ENCODE measurements around the gene COL20A1. TPM values are rescaled to one million over a fixed set of nuclear protein-coding genes. Genes with fewer than 3 reads are reported as not detected.

Gene COL20A1
- total RNA-seq, 4 donors from 2014 or later: 0.20 to 0.44 TPM; not detected in 2

- peak overlapping the region in 1 of 4 donors; percentile 86 for H3K27ac ChIP-seq
- H3K4me1 ChIP-seq: peaks cover 0 to 43% (median 21%) of the 10 kb centered on the region in 4 donors
- TF ChIP-seq POLR2A (IDR thresholded peaks at IDR 0.05) (no peak), CTCF (IDR thresholded peaks at IDR 0.05) (no peak), EP300 (IDR thresholded peaks at IDR 0.05) (no peak)
- DNase-seq (ENCODE audit: low spot score in 2 of 2): no peak
- H3K27me3 ChIP-seq: no peaks in the 10 kb centered on the region
- WGBS, 2 donors: 25 to 36% methylated on average over 19 to 20 of the region's 20 CpGs
- peaks cover 0 to 35% (median 11%) of the 10 kb centered on the region in 3 donors for H3K36me3 ChIP-seq
- no peaks in the 10 kb centered on the region for H3K9me3 ChIP-seq
- H3K4me3 ChIP-seq: peak overlapping the region; percentile 73 to 96 (median 86)
Observed at GRCh38 chr20:63273635-63274380, 19.2 kb upstream of the COL20A1 start.

GRCh38 chr20:63274381-63275228, 18.4 kb upstream of the COL20A1 start:
- TF ChIP-seq CTCF (IDR thresholded peaks at IDR 0.05): no peak
- no peak for TF ChIP-seq EP300 (IDR thresholded peaks at IDR 0.05)
- no peak for TF ChIP-seq POLR2A (IDR thresholded peaks at IDR 0.05)
- H3K36me3 ChIP-seq: peaks cover 0 to 43% (median 11%) of the 10 kb centered on the region in 3 donors
- peak overlapping the region in 1 of 4 donors; percentile 96 for H3K4me3 ChIP-seq
- no peaks in the 10 kb centered on the region for H3K27me3 ChIP-seq
- WGBS, 2 donors: 65% methylated on average over 17 of the region's 17 CpGs
- DNase-seq (ENCODE audit: low spot score in 2 of 2): no peak
- H3K27ac ChIP-seq: no peak overlapping the region
- no peaks in the 10 kb centered on the region for H3K9me3 ChIP-seq
- H3K4me1 ChIP-seq: peaks cover 0 to 36% (median 21%) of the 10 kb centered on the region in 4 donors

GRCh38 chr20:63275825-63276224, 17.2 kb upstream of the COL20A1 start:
- no peak for TF ChIP-seq EP300 (IDR thresholded peaks at IDR 0.05)
- TF ChIP-seq POLR2A (IDR thresholded peaks at IDR 0.05): no peak
- no peak for TF ChIP-seq CTCF (IDR thresholded peaks at IDR 0.05)
- Histone ChIP-seq H3K9me3 (no peaks in the 10 kb centered on the region), H3K27ac (no peak overlapping the region), H3K4me1 (peaks cover 0 to 36% (median 21%) of the 10 kb centered on the region in 4 donors), H3K36me3 (peaks cover 0 to 55% (median 11%) of the 10 kb centered on the region in 3 donors), H3K27me3 (no peaks in the 10 kb centered on the region), H3K4me3 (no peak overlapping the region)
- DNase-seq (ENCODE audit: low spot score in 2 of 2): no peak
- WGBS, 2 donors: 87 to 94% methylated on average over 7 to 18 of the region's 18 CpGs

- no peaks in the 10 kb centered on the region for H3K9me3 ChIP-seq
- H3K27ac ChIP-seq: no peak overlapping the region
- no peaks in the 10 kb centered on the region for H3K27me3 ChIP-seq
- peaks cover 0 to 66% (median 11%) of the 10 kb centered on the region in 3 donors for H3K36me3 ChIP-seq
- H3K4me1 ChIP-seq: peaks cover 0 to 30% (median 17%) of the 10 kb centered on the region in 4 donors
- 87 to 89% methylated on average over 20 of the region's 20 CpGs for WGBS, 2 donors
- no peak for DNase-seq (ENCODE audit: low spot score in 2 of 2)
- no peak for TF ChIP-seq CTCF (IDR thresholded peaks at IDR 0.05)
- no peak for TF ChIP-seq EP300 (IDR thresholded peaks at IDR 0.05)
- TF ChIP-seq POLR2A (IDR thresholded peaks at IDR 0.05): no peak
- no peak overlapping the region for H3K4me3 ChIP-seq
Observed at GRCh38 chr20:63276956-63277355, 16.0 kb upstream of the COL20A1 start.

Data from tibial nerve (tissue), 4 donors.